ENCODE results near the gene ADAM33. TPM values are rescaled to one million over a fixed set of nuclear protein-coding genes. Genes with fewer than 3 reads are reported as not detected.

ADAM33 gene
- total and polyA plus RNA-seq, 2 experiments from 2014 or later = 2.8 to 6.0 TPM

GRCh38 chr20:3654326-3655130 lies 27.3 kb downstream of the ADAM33 start:
- peaks cover 12% of the 10 kb centered on the region for H3K27me3 Mint-ChIP-seq (ENCODE audit: insufficient read depth, low read depth, poor library complexity)
- H3K9me3 Mint-ChIP-seq = no peaks in the 10 kb centered on the region
- H3K4me3 Mint-ChIP-seq = no peak overlapping the region
- ATAC-seq (no peak), DNase-seq (ENCODE audit: low spot score) (no peak)
- H3K4me3 ChIP-seq = no peak overlapping the region
- peaks cover 6% of the 10 kb centered on the region; the same call in 1 of the 2 replicates for H3K27me3 ChIP-seq (ENCODE audit: insufficient read depth)
- no peaks in the 10 kb centered on the region for H3F3A ChIP-seq (replicated peaks; ENCODE audit: low read depth)
- H3K4me1 ChIP-seq (ENCODE audit: insufficient read depth) = no peaks in the 10 kb centered on the region
- H4K20me1 ChIP-seq (replicated peaks; ENCODE audit: insufficient read depth) = no peaks in the 10 kb centered on the region
- no peaks in the 10 kb centered on the region for H3K36me3 ChIP-seq (ENCODE audit: insufficient read depth)
- no peaks in the 10 kb centered on the region for H3K9me2 ChIP-seq (ENCODE audit: insufficient read depth)
- TF ChIP-seq POLR2AphosphoS5 (IDR thresholded peaks at IDR 0.05; ENCODE audit: low read depth) (no peak), NANOG (IDR thresholded peaks at IDR 0.05; ENCODE audit: borderline replicate concordance) (no peak), EZH2 (IDR thresholded peaks at IDR 0.05; ENCODE audit: low read depth, unreplicated experiment) (no peak), JUNB (IDR thresholded peaks at IDR 0.05; ENCODE audit: unreplicated experiment) (no peak), ZNF331 (CRISPR knock-in tag; IDR thresholded peaks at IDR 0.05; ENCODE audit: low read depth) (no peak), CREB1 (CRISPR knock-in tag; IDR thresholded peaks at IDR 0.05; ENCODE audit: low read depth) (no peak), CTCF (conservative IDR thresholded peaks at IDR 0.05; ENCODE audit: low read depth in 2 of 2) (no peak), ETS1 (IDR thresholded peaks at IDR 0.05) (no peak), EZH2phosphoT487 (IDR thresholded peaks at IDR 0.05; ENCODE audit: unreplicated experiment) (no peak), STAT1 (IDR thresholded peaks at IDR 0.05; ENCODE audit: unreplicated experiment) (no peak), REST (IDR thresholded peaks at IDR 0.05; ENCODE audit: unreplicated experiment) (no peak), ZNF462 (CRISPR knock-in tag; IDR thresholded peaks at IDR 0.05) (no peak), ZNF114 (CRISPR knock-in tag; IDR thresholded peaks at IDR 0.05) (no peak)
- H3K4me2 ChIP-seq = no peak overlapping the region
- no peak overlapping the region for H2AFZ ChIP-seq
- no peaks in the 10 kb centered on the region for H3K36me3 Mint-ChIP-seq (ENCODE audit: low read depth)
- H3K79me2 ChIP-seq (replicated peaks; ENCODE audit: insufficient read depth) = no peaks in the 10 kb centered on the region
- no peak overlapping the region for H3K27ac ChIP-seq (ENCODE audit: low read depth)
- H3K27ac Mint-ChIP-seq = no peak overlapping the region
- peaks cover 9% of the 10 kb centered on the region for H3K4me1 Mint-ChIP-seq
